Measurements from ENCODE around the gene CROCC.

- TF ChIP-seq CTCF (IDR thresholded peaks at IDR 0.05): no peak
- no peak for TF ChIP-seq POLR2A (IDR thresholded peaks at IDR 0.05)
- no peak for TF ChIP-seq POLR2AphosphoS5 (IDR thresholded peaks at IDR 0.05; ENCODE audit: insufficient read depth in 1 of 2, low read depth in 1 of 2)
Observed at GRCh38 chr1:16975211-16975610, 53.5 kb downstream of the CROCC start.
